NCI-H1694 (cell line): ENCODE data around the gene SLC27A1.
A peak's percentile ranks its signal among the peaks of the same experiment; 100 is the strongest.
"Not testable (repeated sequence)": the region's sequence is repeated elsewhere in the genome, so short reads cannot be mapped to it uniquely, and the experiment has no call there.

Experiments
- DNase-seq: peaks from one replicate; lab custom pipeline; 2025; lab: John Stamatoyannopoulos, UW

The SLC27A1 gene

GRCh38 chr19:17511724-17512573 is 41.6 kb downstream of the SLC27A1 start:
- DNase-seq: peak; percentile 46

GRCh38 chr19:17512574-17512939 is 42.2 kb downstream of the SLC27A1 start:
- DNase-seq: no peak

GRCh38 chr19:17515408-17516149 is 45.3 kb downstream of the SLC27A1 start:
- no peak for DNase-seq

GRCh38 chr19:17517898-17518297 is 47.6 kb downstream of the SLC27A1 start:
- DNase-seq: no peak

- DNase-seq: not testable (repeated sequence)
Measured at GRCh38 chr19:17518654-17519053, 48.3 kb downstream of the SLC27A1 start.

- DNase-seq: no peak
Measured at GRCh38 chr19:17519967-17520366, 49.6 kb downstream of the SLC27A1 start.

GRCh38 chr19:17520865-17521264 is 50.5 kb downstream of the SLC27A1 start:
- no peak for DNase-seq

- no peak for DNase-seq
Measured at GRCh38 chr19:17522988-17523872, 52.9 kb downstream of the SLC27A1 start.

GRCh38 chr19:17524651-17525050 is 54.3 kb downstream of the SLC27A1 start:
- no peak for DNase-seq

- DNase-seq: no peak
Measured at GRCh38 chr19:17525141-17525540, 54.8 kb downstream of the SLC27A1 start.

GRCh38 chr19:17526922-17527321 is 56.6 kb downstream of the SLC27A1 start:
- DNase-seq: no peak

GRCh38 chr19:17527326-17527725 is 57.0 kb downstream of the SLC27A1 start:
- DNase-seq: no peak

- DNase-seq: no peak
Measured at GRCh38 chr19:17528610-17529009, 58.3 kb downstream of the SLC27A1 start.

- no peak for DNase-seq
Measured at GRCh38 chr19:17529239-17530158, 59.2 kb downstream of the SLC27A1 start.

- DNase-seq: no peak
Measured at GRCh38 chr19:17530586-17530985, 60.3 kb downstream of the SLC27A1 start.

GRCh38 chr19:17532116-17532515 is 61.8 kb downstream of the SLC27A1 start:
- DNase-seq: no peak

- no peak for DNase-seq
Measured at GRCh38 chr19:17532557-17532956, 62.2 kb downstream of the SLC27A1 start.

GRCh38 chr19:17534767-17535166 is 64.4 kb downstream of the SLC27A1 start:
- no peak for DNase-seq

GRCh38 chr19:17536955-17537354 is 66.6 kb downstream of the SLC27A1 start:
- no peak for DNase-seq

GRCh38 chr19:17538684-17539237 is 68.4 kb downstream of the SLC27A1 start:
- no peak for DNase-seq
